IMR-90 (cell line): ENCODE measurements around the gene SLC3A2. TPM values are rescaled to one million over a fixed set of nuclear protein-coding genes. Genes with fewer than 3 reads are reported as not detected.

Source experiments
- ATAC-seq: fragments of 200-7000 bp; cut with Tn5 transposase; 2 replicates; pipeline ENCODE4 v1.9.1; 2020; ENCODE audit warnings: low read depth, mild to moderate bottlenecking, moderate library complexity
- BruUV-seq: library from RNA; stranded (reverse); fragments of 400-500 nt; replicated peaks from 2 replicates; lab custom pipeline; 2021; lab: Mats Ljungman, UMichigan
- CTCF ChIA-PET: fragments of 300-600 bp; formaldehyde crosslinking; extraction: SDS; loops from one replicate; lab custom pipeline; 2021; ENCODE audit warnings: antibody characterized with exemption; lab: Yijun Ruan, JAX
- POLR2A ChIA-PET: fragments of 300-600 bp; sonication (Branson Sonifier 250); formaldehyde crosslinking; loops from one replicate; lab custom pipeline; 2022; ENCODE audit warnings: antibody characterized with exemption; ENCODE audit not compliant: unreplicated experiment; lab: Charles Lee
- DNase-seq: peaks from one replicate; pipeline ENCODE4 v3.0.0; 2013
- H2AFZ ChIP-seq: replicated peaks from 2 replicates; pipeline ENCODE3; 2013; ENCODE audit warnings: low read length, mild to moderate bottlenecking; ENCODE audit not compliant: poor library complexity
- H2AK5ac ChIP-seq: 2 replicates; pipeline ENCODE4 v1.6.1; 2013; ENCODE audit warnings: low read depth, low read length, inconsistent platforms
- H2AK9ac ChIP-seq: replicated peaks from 2 replicates; pipeline ENCODE3; 2013; ENCODE audit warnings: mild to moderate bottlenecking, low read depth, low read length, moderate library complexity; ENCODE audit not compliant: poor library complexity
- H2BK120ac ChIP-seq: 2 replicates; pipeline ENCODE4 v1.6.1; 2013; ENCODE audit warnings: low read depth, low read length, inconsistent platforms
- H2BK15ac ChIP-seq: 3 replicates; pipeline ENCODE4 v1.6.1; 2013; ENCODE audit warnings: low read depth, low read length, inconsistent platforms
- H2BK20ac ChIP-seq: 2 replicates; pipeline ENCODE4 v1.6.1; 2013; ENCODE audit warnings: low read depth, mild to moderate bottlenecking, inconsistent platforms, low read length, moderate library complexity
- H2BK5ac ChIP-seq: 2 replicates; pipeline ENCODE4 v1.6.1; 2013; ENCODE audit warnings: mild to moderate bottlenecking, low read depth, low read length, inconsistent platforms; ENCODE audit not compliant: poor library complexity, severe bottlenecking
- H3K14ac ChIP-seq: replicated peaks from 2 replicates; pipeline ENCODE4 v1.6.1; 2013; ENCODE audit warnings: low read depth, low read length, inconsistent platforms
- H3K18ac ChIP-seq: 2 replicates; pipeline ENCODE4 v1.6.1; 2013; ENCODE audit warnings: low read depth, low read length, control low read depth
- H3K23ac ChIP-seq: 2 replicates; pipeline ENCODE4 v1.6.1; 2013; ENCODE audit warnings: low read depth, low read length, inconsistent platforms
- H3K27ac ChIP-seq: 2 replicates; pipeline ENCODE4 v1.5.1; 2013; ENCODE audit warnings: mild to moderate bottlenecking, control low read depth, low read length; ENCODE audit not compliant: insufficient read depth
- H3K27me3 ChIP-seq: 2 replicates; pipeline ENCODE4 v1.6.1; 2013; ENCODE audit warnings: low read length; ENCODE audit not compliant: control insufficient read depth, insufficient read depth
- H3K36me3 ChIP-seq: 2 replicates; pipeline ENCODE4 v1.6.1; 2013; ENCODE audit warnings: low read length, mixed read lengths; ENCODE audit not compliant: control insufficient read depth, insufficient read depth
- H3K4ac ChIP-seq: 2 replicates; pipeline ENCODE4 v1.6.1; 2013; ENCODE audit warnings: low read depth, low read length, inconsistent platforms
- H3K4me1 ChIP-seq: 2 replicates; pipeline ENCODE4 v1.6.1; 2013; ENCODE audit warnings: low read length, mixed read lengths; ENCODE audit not compliant: control insufficient read depth, insufficient read depth
- H3K4me2 ChIP-seq: 2 replicates; pipeline ENCODE4 v1.6.1; 2013; ENCODE audit warnings: low read depth, mild to moderate bottlenecking, control low read depth, low read length, moderate library complexity
- H3K4me3 ChIP-seq: 2 replicates; pipeline ENCODE4 v1.5.1; 2013; ENCODE audit warnings: low read depth, mild to moderate bottlenecking, control low read depth, low read length, moderate library complexity; ENCODE audit not compliant: insufficient read depth
- H3K56ac ChIP-seq: 2 replicates; pipeline ENCODE4 v1.6.1; 2013; ENCODE audit warnings: low read length, inconsistent platforms; ENCODE audit not compliant: insufficient read depth; ENCODE audit errors: extremely low read depth
- H3K79me1 ChIP-seq, 2 experiments: 2 replicates each; pipeline ENCODE4 v1.6.1; 2013; ENCODE audit warnings: low read length in 2 of 2, inconsistent platforms in 1 of 2, low read depth in 1 of 2
- H3K9ac ChIP-seq: 2 replicates; pipeline ENCODE4 v1.6.1; 2013; ENCODE audit warnings: low read depth, low read length, control low read depth
- H3K9me1 ChIP-seq: 2 replicates; pipeline ENCODE4 v1.6.1; 2013; ENCODE audit warnings: low read length, inconsistent platforms; ENCODE audit not compliant: insufficient read depth
- H3K9me3 ChIP-seq: 2 replicates; pipeline ENCODE4 v1.6.1; 2013; ENCODE audit warnings: low read length; ENCODE audit not compliant: control insufficient read depth, insufficient read depth
- H4K20me1 ChIP-seq: 2 replicates; pipeline ENCODE4 v1.6.1; 2013; ENCODE audit warnings: low read length, inconsistent platforms; ENCODE audit not compliant: insufficient read depth
- H4K5ac ChIP-seq: 2 replicates; pipeline ENCODE4 v1.6.1; 2013; ENCODE audit warnings: mild to moderate bottlenecking, low read depth, low read length, control low read depth
- H4K8ac ChIP-seq, 2 experiments: 2 replicates each; pipeline ENCODE4 v1.6.1; 2013; ENCODE audit warnings: low read depth in 2 of 2, low read length in 2 of 2, control low read depth in 1 of 2, inconsistent platforms in 1 of 2
- H4K91ac ChIP-seq: 2 replicates; pipeline ENCODE4 v1.6.1; 2013; ENCODE audit warnings: low read depth, low read length, inconsistent platforms; ENCODE audit not compliant: insufficient read depth
- BHLHE40 ChIP-seq: fragments of 150-350 bp; IDR thresholded peaks from 2 replicates; pipeline ENCODE4 v1.6.1; 2016; ENCODE audit warnings: mild to moderate bottlenecking, low read depth, low read length
- CEBPB ChIP-seq: IDR thresholded peaks from 2 replicates; pipeline ENCODE4 v1.6.1; 2012; ENCODE audit warnings: low read depth, low read length, improper control_type of control experiment
- CHD1 ChIP-seq: IDR thresholded peaks from 2 replicates; pipeline ENCODE4 v1.6.1; 2012; ENCODE audit warnings: low read depth, low read length, improper control_type of control experiment
- FOS ChIP-seq: fragments of 150-350 bp; IDR thresholded peaks from 2 replicates; pipeline ENCODE4 v1.6.1; 2016; ENCODE audit warnings: low read depth, low read length
- MAFK ChIP-seq: IDR thresholded peaks from 2 replicates; pipeline ENCODE4 v1.6.1; 2012; ENCODE audit warnings: low read depth, low read length, improper control_type of control experiment
- MAZ ChIP-seq: IDR thresholded peaks from 2 replicates; pipeline ENCODE4 v1.6.1; 2012; ENCODE audit warnings: low read depth, mild to moderate bottlenecking, low read length, improper control_type of control experiment, moderate library complexity, borderline replicate concordance
- MXI1 ChIP-seq: IDR thresholded peaks from 2 replicates; pipeline ENCODE4 v1.6.1; 2012; ENCODE audit warnings: low read depth, mild to moderate bottlenecking, low read length, moderate library complexity, borderline replicate concordance
- POLR2A ChIP-seq: IDR thresholded peaks from 2 replicates; pipeline ENCODE4 v1.6.1; 2012; ENCODE audit warnings: mild to moderate bottlenecking, low read depth, low read length
- RAD21 ChIP-seq: IDR thresholded peaks from 2 replicates; pipeline ENCODE4 v1.6.1; 2012; ENCODE audit warnings: low read length, improper control_type of control experiment
- RFX5 ChIP-seq: IDR thresholded peaks from 2 replicates; pipeline ENCODE4 v1.8.0; 2012; ENCODE audit warnings: low read depth, mild to moderate bottlenecking, low read length, moderate library complexity
- SMC3 ChIP-seq: fragments of 150-350 bp; IDR thresholded peaks from 2 replicates; pipeline ENCODE4 v1.6.1; 2016; ENCODE audit warnings: low read depth, mild to moderate bottlenecking, antibody characterized with exemption, low read length, moderate library complexity
- WGBS, 2 experiments: methylation state at CpG; one replicate each; pipeline versions ENCODE4 v1.1.5 to v1.1.7; 2013; ENCODE audit warnings: missing lambda C conversion rate in 2 of 2; ENCODE audit not compliant: insufficient read length in 1 of 2; ENCODE audit errors: extremely low coverage in 2 of 2; 5-methylcytosine and 5-hydroxymethylcytosine counted together
- dilution Hi-C: fragments of 300-500 bp; cut with HindIII; formaldehyde crosslinking; loops from one replicate; pipeline ENCODE4 v1.14.3; 2018; ENCODE audit warnings: low sequenced_read_pairs; ENCODE audit not compliant: unreplicated experiment
- in situ Hi-C: fragments of 300-500 bp; cut with MboI; formaldehyde crosslinking; loops from 3 replicates; pipeline ENCODE4 v1.14.3; 2019; ENCODE audit warnings: low sequenced_read_pairs, inconsistent platforms, mixed read lengths
- intact Hi-C: fragments of 100-400 bp; cut with micrococcal nuclease; formaldehyde crosslinking; loops from 2 replicates; pipeline ENCODE4 v1.10.0; 2022
- polyA plus RNA-seq, 3 experiments: library from polyadenylated mRNA; depleted of rRNA; stranded (reverse); fragments of >200 nt; gene quantifications; 2 replicates each; pipeline ENCODE4 v1.2.3, GENCODE V29; 2012; ENCODE audit warnings: low replicate concordance in 1 of 3
- total RNA-seq: library from RNA; depleted of rRNA; stranded (reverse); fragments of >200 nt; gene quantifications from 2 replicates; pipeline ENCODE4 v1.2.3, GENCODE V29; 2012
- TF ChIP-seq, protein P1 (sequence below): fragments of 150-350 bp; IDR thresholded peaks from 2 replicates; pipeline ENCODE4 v1.6.1; 2016; ENCODE audit warnings: low read depth, mild to moderate bottlenecking, low read length, moderate library complexity, borderline replicate concordance
- TF ChIP-seq, protein P2 (sequence below): fragments of 150-350 bp; IDR thresholded peaks from 2 replicates; pipeline ENCODE4 v1.6.1; 2017; ENCODE audit warnings: mild to moderate bottlenecking, antibody characterized with exemption, low read length, low read depth
- TF ChIP-seq, protein P3 (sequence below): conservative IDR thresholded peaks from 2 replicates; pipeline ENCODE4 v1.5.1; 2012; ENCODE audit warnings: mild to moderate bottlenecking, low read depth, low read length, improper control_type of control experiment

The SLC3A2 gene
- total and polyA plus RNA-seq, 2 of the 4 experiments (the other 2 are of a cell fraction), result 140 to 239 TPM

DNA sequence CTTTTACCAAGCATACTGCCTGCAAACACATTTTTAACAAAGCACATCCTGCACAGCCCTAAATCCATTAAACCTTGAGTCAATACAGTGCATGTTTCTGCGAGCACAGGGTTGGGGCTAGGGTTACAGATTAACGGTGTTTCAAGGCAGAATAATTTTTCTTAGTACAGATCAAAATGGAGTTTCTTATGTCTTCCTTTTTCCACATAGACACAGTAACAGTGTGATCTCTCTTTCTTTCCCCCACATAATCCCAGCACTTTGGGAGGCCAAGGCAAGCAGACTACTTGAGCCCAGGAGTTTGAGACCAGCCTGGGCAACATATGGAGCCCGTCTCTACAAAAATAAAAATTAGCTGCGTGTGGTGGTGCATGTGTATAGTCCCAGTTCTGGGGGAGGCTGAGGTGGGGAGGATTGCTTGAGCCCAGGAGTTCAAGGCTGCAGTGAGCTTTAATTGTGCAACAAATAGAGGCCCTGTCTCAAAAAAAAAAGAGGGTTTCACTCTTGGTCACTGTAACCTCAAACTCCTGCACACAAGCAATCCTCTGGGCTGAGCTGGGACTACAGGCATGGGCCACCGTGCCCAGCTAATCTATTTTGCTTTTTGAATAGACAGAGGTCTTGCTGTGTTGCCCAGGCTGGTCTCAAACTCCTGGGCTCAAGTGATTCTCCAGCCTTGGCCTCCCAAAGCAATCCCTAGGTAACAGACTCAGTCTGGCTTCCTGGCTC is 19.7 kb upstream of the SLC3A2 start:
- Histone ChIP-seq H3K4me2 (no peak overlapping the region), H2AFZ (no peak overlapping the region), H3K4me3 (no peak overlapping the region), H3K27me3 (no peaks in the 10 kb centered on the region), H2BK15ac (no peak overlapping the region), H2BK20ac (no peak overlapping the region), H2BK120ac (no peak overlapping the region), H3K23ac (no peak overlapping the region), H4K8ac (no peak overlapping the region), H3K9me1 (0 out of 2 replicates have a peak, but pooled peaks cover 3% of the 10 kb centered on the region), H3K18ac (no peak overlapping the region), H3K27ac (no peak overlapping the region), H3K9me3 (no peaks in the 10 kb centered on the region), H2AK5ac (no peak overlapping the region), H3K36me3 (no peaks in the 10 kb centered on the region; the same call in 1 of the 2 replicates), H3K14ac (no peak overlapping the region), H3K79me1 (peaks cover 23 to 32% of the 10 kb centered on the region in 2 experiments), H2BK5ac (no peak overlapping the region), H4K91ac (no peak overlapping the region), H3K9ac (no peak overlapping the region), H3K4ac (no peak overlapping the region), H3K4me1 (no peaks in the 10 kb centered on the region), H2AK9ac (no peak overlapping the region), H4K20me1 (peaks cover 4% of the 10 kb centered on the region), H3K56ac (no peak overlapping the region), H4K5ac (no peak overlapping the region)
- in situ Hi-C loops, result loop anchor here (25.0 kb wide), 1 partner anchor 474 kb away; no protein-coding TSS in a partner anchor
- WGBS, 2 experiments, result 100% methylated on average over 2 of the region's 5 CpGs; no CpG with 5 or more reads in 1 of the 2 experiments
- ATAC-seq (no peak), DNase-seq (no peak)
- no TSS peak for BruUV-seq
- ChIA-PET POLR2A (interaction anchor here (0.6 kb wide), 1 partner anchor 21 kb away, joined by 3 read pairs; no protein-coding TSS in a partner anchor), CTCF (interaction anchor here (1.0 kb wide), 1 partner anchor 74 kb away, joined by 5 read pairs; no protein-coding TSS in a partner anchor)
- intact Hi-C loops, result loop anchor here (5.0 kb wide), 2 partner anchors 134 to 249 kb away; partner anchors contain the start of genes EML3, HNRNPUL2, ROM1 and TTC9C
- dilution Hi-C loops, result no loop called here
- TF ChIP-seq POLR2A, result no peak
- no peak for TF ChIP-seq FOS
- TF ChIP-seq, protein P1, sequence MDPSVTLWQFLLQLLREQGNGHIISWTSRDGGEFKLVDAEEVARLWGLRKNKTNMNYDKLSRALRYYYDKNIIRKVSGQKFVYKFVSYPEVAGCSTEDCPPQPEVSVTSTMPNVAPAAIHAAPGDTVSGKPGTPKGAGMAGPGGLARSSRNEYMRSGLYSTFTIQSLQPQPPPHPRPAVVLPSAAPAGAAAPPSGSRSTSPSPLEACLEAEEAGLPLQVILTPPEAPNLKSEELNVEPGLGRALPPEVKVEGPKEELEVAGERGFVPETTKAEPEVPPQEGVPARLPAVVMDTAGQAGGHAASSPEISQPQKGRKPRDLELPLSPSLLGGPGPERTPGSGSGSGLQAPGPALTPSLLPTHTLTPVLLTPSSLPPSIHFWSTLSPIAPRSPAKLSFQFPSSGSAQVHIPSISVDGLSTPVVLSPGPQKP, result no peak
- no peak for TF ChIP-seq CHD1
- no peak for TF ChIP-seq RAD21
- TF ChIP-seq SMC3, result no peak
- no peak for TF ChIP-seq MAZ
- no peak for TF ChIP-seq CEBPB
- TF ChIP-seq RFX5, result no peak
- TF ChIP-seq, protein P2, sequence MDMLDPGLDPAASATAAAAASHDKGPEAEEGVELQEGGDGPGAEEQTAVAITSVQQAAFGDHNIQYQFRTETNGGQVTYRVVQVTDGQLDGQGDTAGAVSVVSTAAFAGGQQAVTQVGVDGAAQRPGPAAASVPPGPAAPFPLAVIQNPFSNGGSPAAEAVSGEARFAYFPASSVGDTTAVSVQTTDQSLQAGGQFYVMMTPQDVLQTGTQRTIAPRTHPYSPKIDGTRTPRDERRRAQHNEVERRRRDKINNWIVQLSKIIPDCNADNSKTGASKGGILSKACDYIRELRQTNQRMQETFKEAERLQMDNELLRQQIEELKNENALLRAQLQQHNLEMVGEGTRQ, result no peak
- no peak for TF ChIP-seq BHLHE40
- TF ChIP-seq, protein P3, sequence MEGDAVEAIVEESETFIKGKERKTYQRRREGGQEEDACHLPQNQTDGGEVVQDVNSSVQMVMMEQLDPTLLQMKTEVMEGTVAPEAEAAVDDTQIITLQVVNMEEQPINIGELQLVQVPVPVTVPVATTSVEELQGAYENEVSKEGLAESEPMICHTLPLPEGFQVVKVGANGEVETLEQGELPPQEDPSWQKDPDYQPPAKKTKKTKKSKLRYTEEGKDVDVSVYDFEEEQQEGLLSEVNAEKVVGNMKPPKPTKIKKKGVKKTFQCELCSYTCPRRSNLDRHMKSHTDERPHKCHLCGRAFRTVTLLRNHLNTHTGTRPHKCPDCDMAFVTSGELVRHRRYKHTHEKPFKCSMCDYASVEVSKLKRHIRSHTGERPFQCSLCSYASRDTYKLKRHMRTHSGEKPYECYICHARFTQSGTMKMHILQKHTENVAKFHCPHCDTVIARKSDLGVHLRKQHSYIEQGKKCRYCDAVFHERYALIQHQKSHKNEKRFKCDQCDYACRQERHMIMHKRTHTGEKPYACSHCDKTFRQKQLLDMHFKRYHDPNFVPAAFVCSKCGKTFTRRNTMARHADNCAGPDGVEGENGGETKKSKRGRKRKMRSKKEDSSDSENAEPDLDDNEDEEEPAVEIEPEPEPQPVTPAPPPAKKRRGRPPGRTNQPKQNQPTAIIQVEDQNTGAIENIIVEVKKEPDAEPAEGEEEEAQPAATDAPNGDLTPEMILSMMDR, result no peak
- TF ChIP-seq MAFK, result no peak
- TF ChIP-seq MXI1, result no peak
